IPS DF 19.7 (cell line): ENCODE results near the gene UCN3.
"Not testable (repeated sequence)": the region's sequence is repeated elsewhere in the genome, so short reads cannot be mapped to it uniquely, and the experiment has no call there.

Experiments
- DNase-seq: peaks from one replicate; pipeline ENCODE4 v3.0.0-alpha.2; 2013; ENCODE audit warnings: low read depth, low spot score

Gene UCN3

GRCh38 chr10:5369362-5370158 lies 4.8 kb downstream of the UCN3 start:
- DNase-seq: no peak

GRCh38 chr10:5370493-5371352 lies 6.0 kb downstream of the UCN3 start:
- no peak for DNase-seq

- DNase-seq: no peak
Measured at GRCh38 chr10:5373307-5373706, 8.5 kb downstream of the UCN3 start.

GRCh38 chr10:5373891-5374611 lies 9.3 kb downstream of the UCN3 start:
- DNase-seq: no peak

- no peak for DNase-seq
Measured at GRCh38 chr10:5376450-5376849, 11.7 kb downstream of the UCN3 start.

- DNase-seq: not testable (repeated sequence)
Measured at GRCh38 chr10:5379202-5379601, 14.4 kb downstream of the UCN3 start.

- DNase-seq: not testable (repeated sequence)
Measured at GRCh38 chr10:5380395-5380794, 15.6 kb downstream of the UCN3 start.

- DNase-seq: no peak
Measured at GRCh38 chr10:5381187-5381586, 16.4 kb downstream of the UCN3 start.

- DNase-seq: peak; percentile 52
Measured at GRCh38 chr10:5385224-5385623, 20.5 kb downstream of the UCN3 start.

GRCh38 chr10:5387169-5387568 lies 22.4 kb downstream of the UCN3 start:
- no peak for DNase-seq

GRCh38 chr10:5390607-5391205 lies 25.9 kb downstream of the UCN3 start:
- DNase-seq: no peak

- DNase-seq: no peak
Measured at GRCh38 chr10:5391790-5392189, 27.0 kb downstream of the UCN3 start.

- DNase-seq: no peak
Measured at GRCh38 chr10:5393529-5393928, 28.8 kb downstream of the UCN3 start.

- DNase-seq: no peak
Measured at GRCh38 chr10:5395168-5395567, 30.4 kb downstream of the UCN3 start.

- DNase-seq: no peak
Measured at GRCh38 chr10:5396556-5397300, 32.0 kb downstream of the UCN3 start.

GRCh38 chr10:5399332-5399731 lies 34.6 kb downstream of the UCN3 start:
- DNase-seq: no peak

- DNase-seq: no peak
Measured at GRCh38 chr10:5400468-5401240, 35.9 kb downstream of the UCN3 start.

GRCh38 chr10:5402798-5403197 lies 38.0 kb downstream of the UCN3 start:
- DNase-seq: no peak

- DNase-seq: no peak
Measured at GRCh38 chr10:5404208-5405041, 39.7 kb downstream of the UCN3 start, which contains the start of gene TUBAL3. TUBAL3 (minus strand) TSS chr10:5404828; CDS start chr10:5404792, 36 bp downstream.
